ENCODE measurements around the gene ARFGAP3.

DNA sequence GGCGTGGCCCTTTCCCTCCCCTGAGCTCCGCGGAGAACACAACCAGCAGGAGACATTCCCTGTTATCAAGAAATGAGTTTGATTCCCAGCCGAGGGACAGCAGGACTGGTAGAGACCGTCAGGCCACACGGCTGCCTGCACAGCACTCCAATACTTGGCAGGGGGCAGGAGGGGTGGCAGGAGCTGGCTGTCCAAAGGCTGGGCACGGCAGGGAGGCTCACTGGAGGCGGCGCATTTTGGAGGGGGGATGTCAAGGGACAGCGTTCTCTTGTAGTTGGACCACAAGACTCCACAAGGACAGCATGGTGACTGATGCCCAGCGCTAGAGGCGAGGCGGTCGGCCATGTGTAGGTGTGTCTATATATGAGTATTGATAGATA lies 69.7 kb downstream of the ARFGAP3 start:
- TF ChIP-seq, protein P1, sequence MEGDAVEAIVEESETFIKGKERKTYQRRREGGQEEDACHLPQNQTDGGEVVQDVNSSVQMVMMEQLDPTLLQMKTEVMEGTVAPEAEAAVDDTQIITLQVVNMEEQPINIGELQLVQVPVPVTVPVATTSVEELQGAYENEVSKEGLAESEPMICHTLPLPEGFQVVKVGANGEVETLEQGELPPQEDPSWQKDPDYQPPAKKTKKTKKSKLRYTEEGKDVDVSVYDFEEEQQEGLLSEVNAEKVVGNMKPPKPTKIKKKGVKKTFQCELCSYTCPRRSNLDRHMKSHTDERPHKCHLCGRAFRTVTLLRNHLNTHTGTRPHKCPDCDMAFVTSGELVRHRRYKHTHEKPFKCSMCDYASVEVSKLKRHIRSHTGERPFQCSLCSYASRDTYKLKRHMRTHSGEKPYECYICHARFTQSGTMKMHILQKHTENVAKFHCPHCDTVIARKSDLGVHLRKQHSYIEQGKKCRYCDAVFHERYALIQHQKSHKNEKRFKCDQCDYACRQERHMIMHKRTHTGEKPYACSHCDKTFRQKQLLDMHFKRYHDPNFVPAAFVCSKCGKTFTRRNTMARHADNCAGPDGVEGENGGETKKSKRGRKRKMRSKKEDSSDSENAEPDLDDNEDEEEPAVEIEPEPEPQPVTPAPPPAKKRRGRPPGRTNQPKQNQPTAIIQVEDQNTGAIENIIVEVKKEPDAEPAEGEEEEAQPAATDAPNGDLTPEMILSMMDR (conservative IDR thresholded peaks at IDR 0.05 in 1 of 2, IDR thresholded peaks at IDR 0.05 in 1 of 2; ENCODE audit: extremely low read depth in 1 of 2, insufficient read depth in 1 of 2, low read depth in 1 of 2, low read length in 2 of 2): no peak
- TF ChIP-seq EZH2 (IDR thresholded peaks at IDR 0.05; ENCODE audit: borderline replicate concordance, low read length): no peak
